Duodenal mucosa (tissue), 2 donors: Measurements from ENCODE around the gene CFD.
A peak's percentile ranks its signal among the peaks of the same experiment; 100 is the strongest.
"Not testable (repeated sequence)": the region's sequence is repeated elsewhere in the genome, so short reads cannot be mapped to it uniquely, and the experiment has no call there.

Experiments used
- H3K27ac ChIP-seq: one replicate; pipeline ENCODE4 v1.7.0; 2013; ENCODE audit warnings: low read depth, low read length
- H3K27me3 ChIP-seq, 2 donors: one replicate each; pipeline ENCODE4 v1.7.0; 2013; ENCODE audit warnings: low read length in 2 of 2, control low read depth in 1 of 2; ENCODE audit not compliant: insufficient read depth in 2 of 2, control insufficient read depth in 1 of 2
- H3K36me3 ChIP-seq, 2 donors: one replicate each; pipeline ENCODE4 v1.7.0; 2013; ENCODE audit warnings: low read length in 2 of 2, control low read depth in 1 of 2; ENCODE audit not compliant: insufficient read depth in 2 of 2, control insufficient read depth in 1 of 2
- H3K4me1 ChIP-seq, 2 donors: one replicate each; pipeline ENCODE4 v1.7.0; 2013; ENCODE audit warnings: low read length in 2 of 2, control low read depth in 1 of 2; ENCODE audit not compliant: insufficient read depth in 2 of 2, control insufficient read depth in 1 of 2
- H3K4me3 ChIP-seq, 2 donors: one replicate each; pipeline ENCODE4 v1.7.0; 2013; ENCODE audit warnings: low read length in 2 of 2, low read depth in 1 of 2
- H3K9ac ChIP-seq, 2 donors: one replicate each; pipeline ENCODE4 v1.7.0; 2013; ENCODE audit warnings: low read length in 2 of 2, low read depth in 1 of 2
- H3K9me3 ChIP-seq, 2 donors: one replicate each; pipeline ENCODE4 v1.7.0; 2013; ENCODE audit warnings: low read length in 2 of 2, control low read depth in 1 of 2; ENCODE audit not compliant: control insufficient read depth in 1 of 2

Gene CFD

GRCh38 chr19:853614-854220, 5.7 kb upstream of the CFD start:
- H3K9me3 ChIP-seq, H3K27ac ChIP-seq, H3K9ac ChIP-seq, H3K4me3 ChIP-seq, H3K36me3 ChIP-seq, H3K27me3 ChIP-seq, H3K4me1 ChIP-seq: not testable (repeated sequence)

GRCh38 chr19:854549-854948, 4.9 kb upstream of the CFD start:
- no peaks in the 10 kb centered on the region for H3K9me3 ChIP-seq
- no peaks in the 10 kb centered on the region for H3K4me1 ChIP-seq
- H3K4me3 ChIP-seq: no peak overlapping the region
- H3K27ac ChIP-seq: no peak overlapping the region
- no peak overlapping the region for H3K9ac ChIP-seq
- peaks cover 0 to 12% of the 10 kb centered on the region in 2 donors for H3K27me3 ChIP-seq
- no peaks in the 10 kb centered on the region for H3K36me3 ChIP-seq

- Histone ChIP-seq H3K9me3 (no peaks in the 10 kb centered on the region), H3K9ac (no peak overlapping the region), H3K36me3 (no peaks in the 10 kb centered on the region), H3K4me3 (no peak overlapping the region), H3K27me3 (peaks cover 0 to 15% of the 10 kb centered on the region in 2 donors), H3K4me1 (no peaks in the 10 kb centered on the region), H3K27ac (no peak overlapping the region)
Measured at GRCh38 chr19:855142-855541, 4.3 kb upstream of the CFD start.

GRCh38 chr19:855566-856120, 3.8 kb upstream of the CFD start:
- Histone ChIP-seq H3K4me3 (no peak overlapping the region), H3K9me3 (no peaks in the 10 kb centered on the region), H3K4me1 (peaks cover 0 to 1% of the 10 kb centered on the region in 2 donors), H3K36me3 (no peaks in the 10 kb centered on the region), H3K27ac (no peak overlapping the region), H3K27me3 (peaks cover 0 to 11% of the 10 kb centered on the region in 2 donors), H3K9ac (no peak overlapping the region)

GRCh38 chr19:858284-858683, 1.2 kb upstream of the CFD start:
- Histone ChIP-seq H3K4me3 (no peak overlapping the region), H3K27me3 (peaks cover 0 to 11% of the 10 kb centered on the region in 2 donors), H3K4me1 (peaks cover 0 to 10% of the 10 kb centered on the region in 2 donors), H3K9me3 (no peaks in the 10 kb centered on the region), H3K27ac (no peak overlapping the region), H3K36me3 (no peaks in the 10 kb centered on the region), H3K9ac (no peak overlapping the region)

GRCh38 chr19:861141-861755, 1.8 kb downstream of the CFD start:
- H3K9me3 ChIP-seq: no peaks in the 10 kb centered on the region
- H3K4me3 ChIP-seq: no peak overlapping the region
- peaks cover 0 to 14% of the 10 kb centered on the region in 2 donors for H3K4me1 ChIP-seq
- H3K27me3 ChIP-seq: peaks cover 0 to 11% of the 10 kb centered on the region in 2 donors
- no peak overlapping the region for H3K9ac ChIP-seq
- no peaks in the 10 kb centered on the region for H3K36me3 ChIP-seq
- H3K27ac ChIP-seq: no peak overlapping the region

- H3K4me1 ChIP-seq: peaks cover 0 to 14% of the 10 kb centered on the region in 2 donors
- H3K4me3 ChIP-seq: no peak overlapping the region
- no peak overlapping the region for H3K9ac ChIP-seq
Measured at GRCh38 chr19:861756-862580, 2.5 kb downstream of the CFD start.

GRCh38 chr19:862581-863314, 3.3 kb downstream of the CFD start:
- H3K36me3 ChIP-seq: peaks cover 0 to 2% of the 10 kb centered on the region in 2 donors
- no peak overlapping the region for H3K9ac ChIP-seq
- no peaks in the 10 kb centered on the region for H3K9me3 ChIP-seq
- H3K4me3 ChIP-seq: peak overlapping the region in 1 of 2 donors; percentile 17
- no peak overlapping the region for H3K27ac ChIP-seq
- peaks cover 0 to 11% of the 10 kb centered on the region in 2 donors for H3K27me3 ChIP-seq
- peaks cover 0 to 14% of the 10 kb centered on the region in 2 donors for H3K4me1 ChIP-seq

More at GRCh38 chr19:861756-862580, 2.5 kb downstream of the CFD start:
- H3K36me3 ChIP-seq: no peaks in the 10 kb centered on the region
- no peaks in the 10 kb centered on the region for H3K9me3 ChIP-seq
- no peak overlapping the region for H3K27ac ChIP-seq
- H3K27me3 ChIP-seq: peaks cover 0 to 11% of the 10 kb centered on the region in 2 donors

GRCh38 chr19:863315-863620, 3.8 kb downstream of the CFD start:
- no peak overlapping the region for H3K4me3 ChIP-seq
- H3K36me3 ChIP-seq: peaks cover 3 to 7% of the 10 kb centered on the region in 2 donors
- H3K27ac ChIP-seq: no peak overlapping the region
- no peak overlapping the region for H3K9ac ChIP-seq
- H3K9me3 ChIP-seq: no peaks in the 10 kb centered on the region
- peaks cover 0 to 14% of the 10 kb centered on the region in 2 donors for H3K4me1 ChIP-seq
- peaks cover 0 to 11% of the 10 kb centered on the region in 2 donors for H3K27me3 ChIP-seq
